Smooth muscle cell (in vitro differentiated cells): Measurements from ENCODE around the gene WDR12. TPM values are rescaled to one million over a fixed set of nuclear protein-coding genes. Genes with fewer than 3 reads are reported as not detected.

Experiments used
- DNase-seq: peaks from one replicate; lab custom pipeline; 2025; ENCODE audit not compliant: unreplicated experiment; lab: John Stamatoyannopoulos, UW
- H2AFZ ChIP-seq: fragments of 200-600 bp; sonication (generic); 2 replicates; pipeline ENCODE4 v1.6.0; 2016; ENCODE audit warnings: antibody characterized with exemption, low read depth, mild to moderate bottlenecking
- H3F3A ChIP-seq: fragments of 200-600 bp; sonication (generic); 2 replicates; pipeline ENCODE4 v1.6.0; 2017; ENCODE audit warnings: antibody characterized with exemption, low read depth
- H3K27ac ChIP-seq: fragments of 200-600 bp; sonication (generic); 2 replicates; pipeline ENCODE4 v1.5.1; 2016; ENCODE audit warnings: low read depth, mild to moderate bottlenecking
- H3K27me3 ChIP-seq: fragments of 200-600 bp; sonication (generic); 2 replicates; pipeline ENCODE4 v1.6.1; 2016; ENCODE audit warnings: low read depth, mild to moderate bottlenecking
- H3K36me3 ChIP-seq: fragments of 200-600 bp; sonication (generic); 2 replicates; pipeline ENCODE4 v1.5.1; 2016; ENCODE audit warnings: low read depth
- H3K4me1 ChIP-seq: fragments of 200-600 bp; sonication (generic); 2 replicates; pipeline ENCODE4 v1.5.1; 2016; ENCODE audit warnings: low read depth
- H3K4me2 ChIP-seq: fragments of 200-600 bp; sonication (generic); 2 replicates; pipeline ENCODE4 v1.6.0; 2016; ENCODE audit warnings: mild to moderate bottlenecking
- H3K4me3 ChIP-seq: fragments of 200-600 bp; sonication (generic); 2 replicates; pipeline ENCODE4 v1.5.1; 2016; ENCODE audit warnings: mild to moderate bottlenecking
- H3K79me2 ChIP-seq: fragments of 200-600 bp; sonication (generic); 2 replicates; pipeline ENCODE4 v1.6.0; 2016; ENCODE audit warnings: low read depth, mild to moderate bottlenecking
- H3K9ac ChIP-seq: fragments of 200-600 bp; sonication (generic); 2 replicates; pipeline ENCODE4 v1.6.0; 2016; ENCODE audit warnings: low read depth
- H3K9me3 ChIP-seq: fragments of 200-600 bp; sonication (generic); replicated peaks from 2 replicates; pipeline ENCODE4 v1.5.1; 2016; ENCODE audit warnings: low read depth
- H4K20me1 ChIP-seq: fragments of 200-600 bp; sonication (generic); 2 replicates; pipeline ENCODE4 v1.6.0; 2016; ENCODE audit warnings: low read depth
- CTCF ChIP-seq: fragments of 200-600 bp; sonication (generic); IDR thresholded peaks from 2 replicates; pipeline ENCODE4 v1.5.1; 2017; ENCODE audit warnings: borderline replicate concordance, mild to moderate bottlenecking, antibody characterized with exemption; ENCODE audit not compliant: insufficient read depth, poor library complexity, severe bottlenecking
- WGBS: methylation state at CpG from one replicate; pipeline ENCODE4 v1.1.7; 2016; ENCODE audit warnings: low lambda C conversion rate; 5-methylcytosine and 5-hydroxymethylcytosine counted together
- polyA plus RNA-seq: library from polyadenylated mRNA; unstranded; fragments of >200 nt; fragmentation: Nextera tagmentation; extraction: Ambion mirVana; gene quantifications from 2 replicates; pipeline ENCODE4 v1.2.1, GENCODE V29; 2016
- total RNA-seq: library from RNA; depleted of rRNA; stranded (reverse); fragments of >200 nt; gene quantifications from 2 replicates; pipeline ENCODE4 v1.2.3, GENCODE V29; 2014

Gene WDR12
- total and polyA plus RNA-seq, 2 experiments from 2014 or later, result 5.0 to 36.3 TPM

DNA sequence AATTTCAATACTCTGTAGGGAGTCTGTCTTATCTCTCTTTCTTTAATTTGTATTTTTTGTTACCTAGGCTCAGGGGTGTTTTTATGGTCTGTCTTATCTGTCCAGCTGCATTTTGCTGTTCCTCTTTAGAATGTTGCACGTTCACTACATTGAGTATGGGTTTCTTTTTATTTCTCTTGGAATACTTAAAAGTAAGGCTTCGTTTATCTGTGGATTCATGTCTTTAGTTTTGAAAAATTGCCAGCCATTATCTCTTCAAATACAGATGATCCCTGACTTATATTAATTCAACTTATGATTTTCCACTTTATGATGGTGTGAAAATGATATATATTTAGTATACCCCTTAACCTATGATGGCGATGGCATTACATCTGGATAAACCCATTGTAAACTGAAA lies 27.5 kb upstream of the WDR12 start:
- H3K9ac ChIP-seq, result no peak overlapping the region
- H3K4me2 ChIP-seq, result no peak overlapping the region
- H4K20me1 ChIP-seq, result no peaks in the 10 kb centered on the region
- WGBS, result 98% methylated on average over 3 of the region's 3 CpGs
- no peak overlapping the region for H3K4me3 ChIP-seq
- no peaks in the 10 kb centered on the region for H3K9me3 ChIP-seq
- no peak overlapping the region for H2AFZ ChIP-seq
- no peaks in the 10 kb centered on the region for H3K79me2 ChIP-seq
- H3K36me3 ChIP-seq, result no peaks in the 10 kb centered on the region
- DNase-seq, result no peak
- H3K27ac ChIP-seq, result no peak overlapping the region
- no peaks in the 10 kb centered on the region for H3K4me1 ChIP-seq
- no peak for TF ChIP-seq CTCF
- H3F3A ChIP-seq, result no peaks in the 10 kb centered on the region
- H3K27me3 ChIP-seq, result no peaks in the 10 kb centered on the region

DNA sequence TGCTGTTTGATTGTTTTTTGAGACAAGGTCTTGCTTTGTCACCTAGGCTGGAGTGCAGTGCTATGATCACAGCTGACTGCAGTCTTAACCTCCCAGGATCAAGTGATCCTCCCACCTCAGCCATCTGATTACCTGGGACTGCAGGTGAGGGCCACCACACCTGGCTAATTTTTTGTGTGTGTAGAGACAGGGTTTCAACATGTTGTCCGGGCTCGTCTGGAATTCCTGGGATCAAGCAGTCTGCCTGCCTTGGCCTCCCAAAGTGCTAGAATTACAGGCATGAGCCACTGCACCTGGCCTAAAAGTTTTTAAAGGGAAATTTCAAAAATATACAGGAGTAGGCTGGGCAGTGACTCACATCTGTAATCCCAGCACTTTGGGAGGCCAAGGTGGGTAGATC lies 23.0 kb upstream of the WDR12 start:
- TF ChIP-seq CTCF, result no peak
- no peak for DNase-seq
- Histone ChIP-seq H3K27me3 (no peaks in the 10 kb centered on the region), H3K4me2 (no peak overlapping the region), H3F3A (no peaks in the 10 kb centered on the region), H3K36me3 (no peaks in the 10 kb centered on the region), H3K9me3 (no peaks in the 10 kb centered on the region), H3K79me2 (no peaks in the 10 kb centered on the region), H3K4me3 (no peak overlapping the region), H3K4me1 (no peaks in the 10 kb centered on the region), H3K27ac (no peak overlapping the region), H2AFZ (no peak overlapping the region), H3K9ac (no peak overlapping the region), H4K20me1 (no peaks in the 10 kb centered on the region)
- WGBS, result 91% methylated on average over 2 of the region's 2 CpGs

- TF ChIP-seq CTCF, result no peak
- Histone ChIP-seq H3K9me3 (no peaks in the 10 kb centered on the region), H2AFZ (no peak overlapping the region), H3F3A (no peaks in the 10 kb centered on the region), H3K4me2 (no peak overlapping the region), H3K36me3 (no peaks in the 10 kb centered on the region), H3K79me2 (no peaks in the 10 kb centered on the region), H3K9ac (no peak overlapping the region), H3K27me3 (no peaks in the 10 kb centered on the region), H3K27ac (no peak overlapping the region), H3K4me1 (no peaks in the 10 kb centered on the region), H4K20me1 (no peaks in the 10 kb centered on the region), H3K4me3 (no peak overlapping the region)
- WGBS, result 93% methylated on average over 2 of the region's 2 CpGs
- no peak for DNase-seq
These were observed 22.5 kb upstream of the WDR12 start for GRCh38 chr2:202933958-202934357.

DNA sequence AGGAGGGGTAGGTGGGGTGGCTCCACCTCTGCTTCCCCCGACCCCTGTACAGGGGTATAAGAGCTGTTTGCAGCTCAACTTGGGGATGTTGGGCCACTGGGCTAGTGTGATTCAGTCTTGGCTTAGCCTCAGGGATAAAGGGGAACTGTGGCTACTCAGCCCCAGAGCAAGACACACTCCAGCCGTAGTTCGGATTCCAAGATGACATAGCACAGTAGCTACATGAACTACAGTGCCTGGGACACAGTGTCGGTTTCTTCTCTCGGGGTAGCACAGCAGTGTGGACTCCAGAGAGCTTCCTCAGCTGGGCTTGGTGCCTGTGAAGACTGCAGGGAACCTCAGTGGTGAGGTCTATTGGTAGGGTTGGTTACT lies 21.7 kb upstream of the WDR12 start:
- no peak overlapping the region for H3K4me3 ChIP-seq
- H3K36me3 ChIP-seq, result no peaks in the 10 kb centered on the region
- 84% methylated on average over 5 of the region's 5 CpGs for WGBS
- H3K79me2 ChIP-seq, result no peaks in the 10 kb centered on the region
- H3K9ac ChIP-seq, result no peak overlapping the region
- H2AFZ ChIP-seq, result no peak overlapping the region
- no peak for TF ChIP-seq CTCF
- DNase-seq, result no peak
- no peak overlapping the region for H3K4me2 ChIP-seq
- H3F3A ChIP-seq, result no peaks in the 10 kb centered on the region
- H3K27me3 ChIP-seq, result no peaks in the 10 kb centered on the region
- no peaks in the 10 kb centered on the region for H3K4me1 ChIP-seq
- no peaks in the 10 kb centered on the region for H3K9me3 ChIP-seq
- no peak overlapping the region for H3K27ac ChIP-seq
- no peaks in the 10 kb centered on the region for H4K20me1 ChIP-seq
